ENCODE measurements around the gene ASTN2. TPM values are rescaled to one million over a fixed set of nuclear protein-coding genes. Genes with fewer than 3 reads are reported as not detected.

ASTN2 gene
- total RNA-seq, 5 donors from 2014 or later (not counting 1 experiment from before 2014, with no cell fraction given): 3.7 to 4.8 (median 4.4) TPM

DNA sequence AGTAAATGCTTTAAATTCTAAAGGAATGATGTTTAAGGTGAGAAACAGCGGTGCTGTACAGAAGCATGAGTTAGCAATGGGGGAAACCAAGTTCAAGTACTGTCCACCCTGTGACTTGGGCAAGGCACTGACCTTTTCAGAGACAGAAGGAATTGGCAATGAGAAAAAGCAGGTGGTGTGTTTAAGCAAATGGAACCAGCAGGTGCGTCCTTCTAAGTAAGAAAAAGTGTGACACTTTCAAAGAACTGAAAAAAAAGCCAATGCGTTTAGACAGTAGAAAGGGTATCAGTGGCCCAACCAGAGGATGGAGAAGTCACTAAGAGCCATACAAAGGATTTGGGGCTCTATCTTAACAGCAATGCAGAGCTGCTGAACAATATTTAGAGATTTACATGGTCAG lies 1010.6 kb downstream of the ASTN2 start:
- Mint-ChIP-seq H3K4me3 (no peak overlapping the region), H3K4me1 (no peaks in the 10 kb centered on the region), H3K36me3 (peaks cover 15% of the 10 kb centered on the region), H3K27me3 (no peaks in the 10 kb centered on the region), H3K27ac (no peak overlapping the region), H3K9me3 (no peaks in the 10 kb centered on the region)
- ChIA-PET CTCF (no interaction called here), POLR2A (no interaction called here)
- Histone ChIP-seq H3K36me3 (ENCODE audit: control insufficient read depth in 2 of 2, extremely low read depth in 1 of 2, insufficient read depth in 1 of 2, low read length in 1 of 2) (no peaks in the 10 kb centered on the region), H3K27me3 (replicated peaks in 1 of 2; ENCODE audit: control insufficient read depth in 2 of 2, extremely low read depth in 1 of 2, insufficient read depth in 2 of 2, low read length in 1 of 2) (no peaks in the 10 kb centered on the region), H3K9me3 (no peaks in the 10 kb centered on the region), H3K4me1 (ENCODE audit: control insufficient read depth in 1 of 2, extremely low read depth in 1 of 2, insufficient read depth in 2 of 2, low read length in 2 of 2) (no peaks in the 10 kb centered on the region), H3K4me3 (ENCODE audit: control insufficient read depth in 1 of 2, extremely low read depth in 1 of 2, low read length in 1 of 2) (no peak overlapping the region), H3K27ac (ENCODE audit: low read length) (no peak overlapping the region)
- DNase-seq: no peak
- WGBS (ENCODE audit: insufficient coverage): 93% methylated on average over 3 of the region's 3 CpGs
- ATAC-seq (replicated peaks in 1 of 4): no peak

DNA sequence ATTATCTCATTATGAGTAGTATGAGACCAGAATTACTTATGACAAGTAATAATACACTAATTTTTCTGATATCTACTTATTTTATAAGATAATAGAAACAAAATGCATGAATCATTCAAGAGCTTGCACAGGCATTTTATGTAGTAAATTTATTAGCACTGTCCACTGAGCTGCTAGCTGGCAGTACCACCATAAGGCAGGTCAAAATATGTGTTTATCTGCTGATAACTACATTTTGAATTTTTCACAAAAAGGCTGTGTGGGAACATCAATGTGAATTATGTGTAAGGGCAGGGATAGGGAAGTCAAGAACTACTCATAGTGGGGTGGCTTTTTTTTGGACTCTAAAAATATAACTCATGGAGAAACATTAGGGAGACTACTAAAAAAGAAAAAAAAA lies 1011.7 kb downstream of the ASTN2 start:
- CTCF ChIA-PET: no interaction called here
- POLR2A ChIA-PET: no interaction called here
- Mint-ChIP-seq H3K36me3 (peaks cover 12% of the 10 kb centered on the region), H3K9me3 (no peaks in the 10 kb centered on the region), H3K4me1 (no peaks in the 10 kb centered on the region), H3K27ac (no peak overlapping the region), H3K4me3 (no peak overlapping the region), H3K27me3 (no peaks in the 10 kb centered on the region)
- DNase-seq (no peak), ATAC-seq (replicated peaks in 1 of 4) (no peak)
- Histone ChIP-seq H3K27me3 (replicated peaks in 1 of 2; ENCODE audit: control insufficient read depth in 2 of 2, extremely low read depth in 1 of 2, insufficient read depth in 2 of 2, low read length in 1 of 2) (no peaks in the 10 kb centered on the region), H3K36me3 (ENCODE audit: control insufficient read depth in 2 of 2, extremely low read depth in 1 of 2, insufficient read depth in 1 of 2, low read length in 1 of 2) (no peaks in the 10 kb centered on the region), H3K27ac (ENCODE audit: low read length) (no peak overlapping the region), H3K9me3 (no peaks in the 10 kb centered on the region), H3K4me3 (ENCODE audit: control insufficient read depth in 1 of 2, extremely low read depth in 1 of 2, low read length in 1 of 2) (no peak overlapping the region), H3K4me1 (ENCODE audit: control insufficient read depth in 1 of 2, extremely low read depth in 1 of 2, insufficient read depth in 2 of 2, low read length in 2 of 2) (no peaks in the 10 kb centered on the region)

DNA sequence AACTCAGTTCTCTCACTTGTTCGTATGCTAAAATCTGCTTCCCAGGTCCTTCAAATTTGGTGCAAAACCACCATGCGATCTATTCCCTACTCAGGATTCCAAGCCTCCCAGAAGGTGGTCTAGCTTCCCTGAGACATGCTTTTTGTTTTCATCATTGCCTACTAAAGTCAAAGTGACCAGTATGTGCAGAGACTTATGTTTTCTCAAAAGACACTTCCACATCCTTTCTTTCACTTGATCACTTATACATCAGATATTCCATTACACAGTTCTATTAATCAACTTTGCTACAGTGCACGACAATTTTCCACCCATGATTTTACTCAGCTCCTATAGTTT lies 1019.2 kb downstream of the ASTN2 start:
- no peak for DNase-seq
- 96% methylated on average over 2 of the region's 3 CpGs for WGBS (ENCODE audit: insufficient coverage)
- Mint-ChIP-seq H3K27me3 (no peaks in the 10 kb centered on the region), H3K9me3 (no peaks in the 10 kb centered on the region), H3K4me1 (no peaks in the 10 kb centered on the region), H3K36me3 (peaks cover 15% of the 10 kb centered on the region), H3K27ac (no peak overlapping the region), H3K4me3 (no peak overlapping the region)
- ChIA-PET CTCF (no interaction called here), POLR2A (no interaction called here)
- no peaks in the 10 kb centered on the region for H3K36me3 ChIP-seq (ENCODE audit: control insufficient read depth in 2 of 2, extremely low read depth in 1 of 2, insufficient read depth in 1 of 2, low read length in 1 of 2)
- H3K4me1 ChIP-seq (ENCODE audit: control insufficient read depth in 1 of 2, extremely low read depth in 1 of 2, insufficient read depth in 2 of 2, low read length in 2 of 2): no peaks in the 10 kb centered on the region
- H3K4me3 ChIP-seq (ENCODE audit: control insufficient read depth in 1 of 2, extremely low read depth in 1 of 2, low read length in 1 of 2): no peak overlapping the region
- H3K27me3 ChIP-seq (replicated peaks in 1 of 2; ENCODE audit: control insufficient read depth in 2 of 2, extremely low read depth in 1 of 2, insufficient read depth in 2 of 2, low read length in 1 of 2): no peaks in the 10 kb centered on the region
- no peaks in the 10 kb centered on the region for H3K9me3 ChIP-seq
- no peak overlapping the region for H3K27ac ChIP-seq (ENCODE audit: low read length)
- no peak for ATAC-seq (replicated peaks in 1 of 4)

DNA sequence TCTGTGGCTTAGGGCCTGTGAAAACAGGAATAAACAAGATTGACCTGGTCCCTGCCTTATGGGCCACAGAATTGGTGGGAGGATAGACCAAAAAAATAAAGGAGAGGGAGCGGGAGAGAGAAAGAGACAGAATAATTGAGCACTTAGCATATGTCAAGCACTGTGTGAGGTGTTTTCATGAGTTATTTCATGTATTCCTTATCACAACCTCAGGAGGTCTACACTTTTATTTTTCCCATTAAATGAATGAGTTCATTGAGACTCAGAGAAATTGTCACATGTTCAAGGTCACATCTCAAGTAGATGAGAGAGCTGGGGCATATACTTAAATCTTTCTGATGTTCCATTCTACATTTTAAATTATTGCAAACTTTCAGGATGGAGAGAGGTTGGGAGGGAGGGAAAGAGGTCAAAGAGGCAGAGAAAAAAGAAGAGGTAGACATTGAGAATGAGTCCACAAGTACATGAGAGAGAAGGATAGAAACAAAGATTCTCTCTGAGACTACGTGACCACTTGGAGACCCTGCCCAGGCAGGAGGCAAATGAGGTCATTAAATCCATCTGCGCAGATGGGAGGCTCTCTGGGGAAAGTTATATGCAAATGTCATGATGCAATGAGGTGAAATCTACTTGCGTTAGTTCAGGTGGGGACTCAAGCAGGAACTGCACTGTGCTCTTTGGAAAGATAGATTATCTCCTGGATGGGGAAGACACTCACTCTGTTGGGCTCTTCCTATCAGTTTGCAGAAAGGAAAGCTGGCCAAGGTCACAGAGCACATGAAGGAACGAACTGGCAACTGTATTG lies 1019.8 kb downstream of the ASTN2 start:
- no peak for DNase-seq
- no peaks in the 10 kb centered on the region for H3K9me3 Mint-ChIP-seq
- Histone ChIP-seq H3K36me3 (ENCODE audit: control insufficient read depth in 2 of 2, extremely low read depth in 1 of 2, insufficient read depth in 1 of 2, low read length in 1 of 2) (no peaks in the 10 kb centered on the region), H3K4me3 (ENCODE audit: control insufficient read depth in 1 of 2, extremely low read depth in 1 of 2, low read length in 1 of 2) (no peak overlapping the region), H3K27ac (ENCODE audit: low read length) (no peak overlapping the region), H3K9me3 (no peaks in the 10 kb centered on the region), H3K27me3 (replicated peaks in 1 of 2; ENCODE audit: control insufficient read depth in 2 of 2, extremely low read depth in 1 of 2, insufficient read depth in 2 of 2, low read length in 1 of 2) (no peaks in the 10 kb centered on the region), H3K4me1 (ENCODE audit: control insufficient read depth in 1 of 2, extremely low read depth in 1 of 2, insufficient read depth in 2 of 2, low read length in 2 of 2) (no peaks in the 10 kb centered on the region)
- peaks cover 12% of the 10 kb centered on the region for H3K36me3 Mint-ChIP-seq
- POLR2A ChIA-PET: no interaction called here
- H3K4me1 Mint-ChIP-seq: no peaks in the 10 kb centered on the region
- CTCF ChIA-PET: no interaction called here
- H3K27me3 Mint-ChIP-seq: no peaks in the 10 kb centered on the region
- H3K4me3 Mint-ChIP-seq: no peak overlapping the region
- H3K27ac Mint-ChIP-seq: no peak overlapping the region
- no peak for ATAC-seq (replicated peaks in 1 of 4)
- 75% methylated on average over 4 of the region's 5 CpGs for WGBS (ENCODE audit: insufficient coverage)

DNA sequence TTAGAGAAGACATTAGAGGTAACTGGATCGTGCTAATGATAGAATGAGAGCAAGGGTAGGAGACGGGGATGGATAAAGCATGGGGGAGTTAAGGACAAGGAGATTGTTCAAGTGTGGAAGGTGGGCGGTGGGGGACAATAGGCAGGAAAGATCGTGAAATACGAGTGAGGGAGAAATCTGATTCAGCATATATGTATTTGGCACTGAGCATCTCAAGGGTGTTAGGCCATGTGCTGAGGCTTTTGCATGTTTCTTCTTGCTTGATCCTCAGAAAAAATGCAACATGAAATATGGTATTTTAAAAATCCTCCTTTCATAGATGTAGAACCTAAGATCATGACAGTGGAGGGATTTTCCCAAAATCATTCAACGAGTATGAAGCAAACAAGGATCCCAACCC lies 1020.8 kb downstream of the ASTN2 start:
- WGBS (ENCODE audit: insufficient coverage): 97% methylated on average over 5 of the region's 6 CpGs
- H3K27ac Mint-ChIP-seq: no peak overlapping the region

DNA sequence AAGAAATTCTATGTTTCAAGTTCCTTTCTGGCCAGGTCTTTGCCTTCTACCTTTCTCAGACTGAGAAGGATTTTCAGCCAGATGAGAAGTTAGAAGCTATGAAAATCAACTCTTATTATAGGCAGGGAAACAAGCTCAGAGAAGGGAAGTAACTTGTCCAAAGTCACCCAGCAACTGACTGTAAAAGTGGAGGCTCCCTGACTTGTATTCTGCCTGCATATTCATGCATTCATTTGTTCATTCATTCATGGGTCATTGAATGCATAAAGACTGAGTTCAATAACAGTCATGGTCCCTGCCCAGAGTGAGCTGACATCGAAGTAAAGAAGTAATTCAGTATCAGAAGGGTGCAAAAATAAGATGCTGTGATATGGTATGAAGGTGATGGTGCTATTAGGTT lies 1021.7 kb downstream of the ASTN2 start:
- H3K9me3 Mint-ChIP-seq: no peaks in the 10 kb centered on the region
- no peak for ATAC-seq (replicated peaks in 1 of 4)
- no peaks in the 10 kb centered on the region for H3K4me1 Mint-ChIP-seq
- peaks cover 15% of the 10 kb centered on the region for H3K36me3 Mint-ChIP-seq
- no peaks in the 10 kb centered on the region for H3K27me3 Mint-ChIP-seq
- Histone ChIP-seq H3K9me3 (no peaks in the 10 kb centered on the region), H3K36me3 (ENCODE audit: control insufficient read depth in 2 of 2, extremely low read depth in 1 of 2, insufficient read depth in 1 of 2, low read length in 1 of 2) (no peaks in the 10 kb centered on the region), H3K27me3 (replicated peaks in 1 of 2; ENCODE audit: control insufficient read depth in 2 of 2, extremely low read depth in 1 of 2, insufficient read depth in 2 of 2, low read length in 1 of 2) (no peaks in the 10 kb centered on the region), H3K4me3 (ENCODE audit: control insufficient read depth in 1 of 2, extremely low read depth in 1 of 2, low read length in 1 of 2) (no peak overlapping the region), H3K27ac (ENCODE audit: low read length) (no peak overlapping the region), H3K4me1 (ENCODE audit: control insufficient read depth in 1 of 2, extremely low read depth in 1 of 2, insufficient read depth in 2 of 2, low read length in 2 of 2) (no peaks in the 10 kb centered on the region)
- CTCF ChIA-PET: no interaction called here
- no peak overlapping the region for H3K4me3 Mint-ChIP-seq
- no CpG with 5 or more reads among the region's 1 CpG for WGBS (ENCODE audit: insufficient coverage)
- no peak for DNase-seq
- POLR2A ChIA-PET: interaction anchor here in 1 of 2 donors (0.6 kb wide), 1 partner anchor 9 kb away, joined by 3 read pairs; no protein-coding TSS in a partner anchor
- H3K27ac Mint-ChIP-seq: no peak overlapping the region

More for the DNA sequence above, 1020.8 kb downstream of the ASTN2 start:
- ATAC-seq (replicated peaks in 1 of 4): no peak
- Mint-ChIP-seq H3K36me3 (peaks cover 15% of the 10 kb centered on the region), H3K9me3 (no peaks in the 10 kb centered on the region), H3K27me3 (no peaks in the 10 kb centered on the region), H3K4me3 (no peak overlapping the region), H3K4me1 (no peaks in the 10 kb centered on the region)
- POLR2A ChIA-PET: no interaction called here
- no peaks in the 10 kb centered on the region for H3K4me1 ChIP-seq (ENCODE audit: control insufficient read depth in 1 of 2, extremely low read depth in 1 of 2, insufficient read depth in 2 of 2, low read length in 2 of 2)
- no peak overlapping the region for H3K27ac ChIP-seq (ENCODE audit: low read length)
- H3K4me3 ChIP-seq (ENCODE audit: control insufficient read depth in 1 of 2, extremely low read depth in 1 of 2, low read length in 1 of 2): no peak overlapping the region
- DNase-seq: no peak
- CTCF ChIA-PET: no interaction called here
- no peaks in the 10 kb centered on the region for H3K36me3 ChIP-seq (ENCODE audit: control insufficient read depth in 2 of 2, extremely low read depth in 1 of 2, insufficient read depth in 1 of 2, low read length in 1 of 2)
- H3K9me3 ChIP-seq: no peaks in the 10 kb centered on the region
- H3K27me3 ChIP-seq (replicated peaks in 1 of 2; ENCODE audit: control insufficient read depth in 2 of 2, extremely low read depth in 1 of 2, insufficient read depth in 2 of 2, low read length in 1 of 2): no peaks in the 10 kb centered on the region
